Mononuclear cell (primary cell): ENCODE results near the gene TRIO. TPM values are rescaled to one million over a fixed set of nuclear protein-coding genes. Genes with fewer than 3 reads are reported as not detected.

Experiments used
- H3K27me3 ChIP-seq: 2 replicates; pipeline ENCODE4 v1.6.0; 2011; ENCODE audit warnings: low read length, control low read depth; ENCODE audit not compliant: insufficient read depth
- H3K4me1 ChIP-seq: 2 replicates; pipeline ENCODE4 v1.5.1; 2011; ENCODE audit warnings: mild to moderate bottlenecking, low read length, control low read depth; ENCODE audit not compliant: insufficient read depth
- H3K4me3 ChIP-seq: 2 replicates; pipeline ENCODE4 v1.5.1; 2011; ENCODE audit warnings: mild to moderate bottlenecking, low read length, moderate library complexity
- H3K9me3 ChIP-seq: 2 replicates; pipeline ENCODE4 v1.5.1; 2011; ENCODE audit warnings: low read depth, mild to moderate bottlenecking, control low read depth, low read length
- total RNA-seq: library from RNA; depleted of rRNA; stranded (reverse); fragments of >200 nt; gene quantifications from one replicate; pipeline ENCODE4 v1.2.3, GENCODE V29; 2012

Gene TRIO
- total RNA-seq, 1 donor = 48.9 TPM

DNA sequence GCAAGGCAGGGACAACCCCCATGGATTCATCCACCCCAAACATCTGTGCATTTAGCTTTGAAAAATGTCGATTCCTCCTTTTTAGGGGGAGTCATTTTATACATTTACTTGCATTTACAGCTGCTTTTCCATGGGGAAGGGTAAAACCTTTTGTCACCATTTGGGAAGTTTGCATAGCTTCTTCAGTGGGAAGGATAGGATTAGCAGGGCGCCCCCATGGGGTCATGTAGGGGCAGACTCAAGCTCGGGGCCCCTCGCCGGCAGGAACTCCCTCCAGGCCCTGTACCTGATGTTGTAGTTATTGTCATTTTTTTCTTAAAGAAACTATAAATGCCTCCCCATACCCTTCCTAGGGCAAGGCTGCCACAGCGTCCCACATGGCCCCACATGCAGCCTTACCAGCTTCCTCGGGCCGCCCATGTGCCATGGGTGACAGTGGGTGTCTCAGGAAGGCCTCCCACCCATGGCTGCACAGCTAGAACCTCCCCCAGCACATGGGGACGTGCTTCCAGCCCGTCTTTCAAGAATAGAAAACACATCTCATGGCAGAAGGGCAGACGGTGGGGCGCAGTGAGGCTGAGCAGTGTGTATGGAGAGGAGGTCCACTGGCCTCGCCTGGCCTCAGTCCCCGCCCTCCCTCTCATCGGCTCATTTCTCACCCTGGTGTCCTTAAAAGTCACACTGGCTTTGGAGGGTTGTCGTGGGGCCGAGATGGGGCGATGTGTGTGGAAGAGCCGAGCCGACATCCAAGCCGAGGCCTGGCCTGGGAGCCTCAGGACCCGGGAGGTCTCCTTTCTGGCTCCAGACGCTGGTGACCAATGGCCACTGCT lies 362.4 kb downstream of the TRIO start:
- no peak overlapping the region for H3K4me3 ChIP-seq
- no peaks in the 10 kb centered on the region for H3K4me1 ChIP-seq
- H3K27me3 ChIP-seq = no peaks in the 10 kb centered on the region
- no peaks in the 10 kb centered on the region for H3K9me3 ChIP-seq

GRCh38 chr5:14506140-14506538 lies 363.0 kb downstream of the TRIO start:
- no peaks in the 10 kb centered on the region for H3K4me1 ChIP-seq
- no peaks in the 10 kb centered on the region for H3K27me3 ChIP-seq
- H3K4me3 ChIP-seq = no peak overlapping the region
- no peaks in the 10 kb centered on the region for H3K9me3 ChIP-seq

GRCh38 chr5:14506661-14507060 lies 363.5 kb downstream of the TRIO start:
- Histone ChIP-seq H3K27me3 (no peaks in the 10 kb centered on the region), H3K4me1 (no peaks in the 10 kb centered on the region), H3K9me3 (no peaks in the 10 kb centered on the region), H3K4me3 (no peak overlapping the region)

GRCh38 chr5:14507156-14507941 lies 364.2 kb downstream of the TRIO start:
- Histone ChIP-seq H3K27me3 (no peaks in the 10 kb centered on the region), H3K4me1 (no peaks in the 10 kb centered on the region), H3K9me3 (no peaks in the 10 kb centered on the region), H3K4me3 (no peak overlapping the region)

DNA sequence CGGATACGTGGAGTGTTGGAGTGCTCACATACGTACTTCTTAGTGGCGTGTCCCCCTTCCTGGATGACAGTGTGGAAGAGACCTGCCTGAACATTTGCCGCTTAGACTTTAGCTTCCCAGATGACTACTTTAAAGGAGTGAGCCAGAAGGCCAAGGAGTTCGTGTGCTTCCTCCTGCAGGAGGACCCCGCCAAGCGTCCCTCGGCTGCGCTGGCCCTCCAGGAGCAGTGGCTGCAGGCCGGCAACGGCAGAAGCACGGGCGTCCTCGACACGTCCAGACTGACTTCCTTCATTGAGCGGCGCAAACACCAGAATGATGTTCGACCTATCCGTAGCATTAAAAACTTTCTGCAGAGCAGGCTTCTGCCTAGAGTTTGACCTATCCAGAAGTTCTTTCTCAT lies 364.9 kb downstream of the TRIO start:
- Histone ChIP-seq H3K4me3 (no peak overlapping the region), H3K9me3 (no peaks in the 10 kb centered on the region), H3K27me3 (no peaks in the 10 kb centered on the region), H3K4me1 (no peaks in the 10 kb centered on the region)

DNA sequence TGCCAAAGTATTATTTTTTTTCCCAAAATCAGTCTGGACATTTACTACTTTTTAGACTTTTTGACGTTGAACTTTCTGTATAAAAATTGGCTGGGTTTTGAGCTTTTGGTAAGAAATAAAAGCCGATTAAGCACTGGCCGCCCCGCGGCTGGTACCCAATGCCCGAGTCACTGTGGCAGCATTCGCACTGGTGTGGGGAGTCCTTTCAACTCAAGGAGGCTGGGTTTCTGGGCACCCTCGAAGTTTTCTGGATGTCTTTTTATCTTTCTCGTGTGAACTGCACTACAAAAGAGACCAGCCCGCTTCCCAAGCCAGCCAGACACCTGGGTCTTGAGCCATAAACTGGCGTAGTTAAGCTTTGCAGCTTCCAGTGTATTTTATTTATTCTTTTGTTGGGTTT lies 366.4 kb downstream of the TRIO start:
- Histone ChIP-seq H3K9me3 (no peaks in the 10 kb centered on the region), H3K27me3 (no peaks in the 10 kb centered on the region), H3K4me1 (no peaks in the 10 kb centered on the region), H3K4me3 (no peak overlapping the region)

DNA sequence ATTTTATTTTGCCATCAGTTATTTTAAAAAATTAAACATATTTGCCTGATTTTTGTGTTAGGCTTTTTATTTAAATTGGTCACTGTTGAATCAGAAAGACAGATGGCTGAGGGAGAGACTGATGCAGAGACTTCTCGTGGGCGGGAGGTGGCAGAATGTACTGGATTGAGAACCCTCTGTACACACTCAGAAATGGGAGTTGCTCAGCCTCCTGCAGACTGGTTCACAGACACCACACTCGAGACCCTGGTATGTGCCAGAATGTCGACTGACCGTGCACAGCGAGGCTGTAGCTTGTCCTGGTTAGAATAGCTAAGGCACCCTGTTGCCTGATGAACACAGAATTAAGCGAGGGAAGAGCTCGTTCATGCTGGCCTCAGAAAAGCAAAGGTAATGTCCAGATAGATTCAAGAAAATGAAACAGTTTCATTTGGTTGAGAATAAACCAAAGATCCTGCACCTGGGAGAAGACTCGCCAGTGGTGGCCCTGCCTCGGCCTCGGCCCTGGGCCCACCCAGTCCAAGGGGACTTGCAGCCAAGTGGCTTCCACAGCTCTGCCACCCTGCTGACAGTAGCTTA lies 367.1 kb downstream of the TRIO start:
- no peaks in the 10 kb centered on the region for H3K9me3 ChIP-seq
- H3K27me3 ChIP-seq = no peaks in the 10 kb centered on the region
- H3K4me3 ChIP-seq = no peak overlapping the region
- H3K4me1 ChIP-seq = no peaks in the 10 kb centered on the region

- Histone ChIP-seq H3K4me3 (no peak overlapping the region), H3K9me3 (no peaks in the 10 kb centered on the region), H3K4me1 (no peaks in the 10 kb centered on the region), H3K27me3 (no peaks in the 10 kb centered on the region)
Measured at GRCh38 chr5:14510880-14511279, 367.7 kb downstream of the TRIO start.

DNA sequence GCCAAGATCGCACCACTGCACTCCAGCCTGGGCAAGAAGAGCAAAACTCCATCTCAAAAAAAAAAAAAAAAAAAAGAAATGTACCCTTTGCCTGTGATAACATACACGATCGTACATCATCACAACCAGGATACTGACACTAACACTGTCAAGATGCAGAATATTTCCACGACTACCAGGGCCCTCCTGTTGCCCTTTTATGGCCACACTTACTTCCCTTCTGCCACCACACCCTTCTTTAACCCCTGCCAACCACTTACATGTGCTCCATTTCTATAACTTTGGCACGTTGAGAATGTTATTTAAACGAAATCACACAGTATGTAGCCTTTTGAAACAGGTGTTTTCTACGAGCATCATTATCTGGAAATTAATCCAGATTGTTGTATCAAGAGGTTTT lies 369.4 kb downstream of the TRIO start:
- Histone ChIP-seq H3K4me3 (no peak overlapping the region), H3K9me3 (no peaks in the 10 kb centered on the region), H3K27me3 (no peaks in the 10 kb centered on the region), H3K4me1 (no peaks in the 10 kb centered on the region)

DNA sequence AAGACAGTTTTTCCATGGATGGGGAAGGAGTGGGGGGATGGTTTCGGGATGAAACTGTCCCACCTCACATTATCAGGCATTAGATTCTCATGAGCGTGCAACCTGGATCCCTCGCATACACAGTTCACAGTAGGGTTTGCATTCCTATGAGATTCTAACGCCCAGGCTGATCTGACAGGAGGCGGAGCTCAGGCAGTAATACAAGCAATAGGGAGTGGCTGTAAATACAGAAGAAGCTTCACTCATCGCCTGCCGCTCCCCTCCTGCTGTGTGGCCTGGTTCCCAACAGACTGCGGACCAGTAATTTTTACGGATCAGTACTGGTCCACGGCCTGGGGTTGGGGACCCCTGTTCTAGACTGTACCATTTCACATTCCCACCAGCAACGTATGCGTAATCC lies 370.1 kb downstream of the TRIO start:
- no peak overlapping the region for H3K4me3 ChIP-seq
- no peaks in the 10 kb centered on the region for H3K4me1 ChIP-seq
- H3K9me3 ChIP-seq = no peaks in the 10 kb centered on the region
- H3K27me3 ChIP-seq = no peaks in the 10 kb centered on the region

GRCh38 chr5:14516901-14517300 lies 373.8 kb downstream of the TRIO start:
- Histone ChIP-seq H3K9me3 (no peaks in the 10 kb centered on the region), H3K4me1 (peaks cover 10% of the 10 kb centered on the region), H3K4me3 (no peak overlapping the region), H3K27me3 (no peaks in the 10 kb centered on the region)

- Histone ChIP-seq H3K27me3 (no peaks in the 10 kb centered on the region), H3K9me3 (no peaks in the 10 kb centered on the region), H3K4me1 (peaks cover 10% of the 10 kb centered on the region), H3K4me3 (no peak overlapping the region)
Measured at GRCh38 chr5:14518638-14519037, 375.5 kb downstream of the TRIO start.

- H3K4me3 ChIP-seq = no peak overlapping the region
- H3K27me3 ChIP-seq = no peaks in the 10 kb centered on the region
Measured at GRCh38 chr5:14521748-14522147, 378.6 kb downstream of the TRIO start.

DNA sequence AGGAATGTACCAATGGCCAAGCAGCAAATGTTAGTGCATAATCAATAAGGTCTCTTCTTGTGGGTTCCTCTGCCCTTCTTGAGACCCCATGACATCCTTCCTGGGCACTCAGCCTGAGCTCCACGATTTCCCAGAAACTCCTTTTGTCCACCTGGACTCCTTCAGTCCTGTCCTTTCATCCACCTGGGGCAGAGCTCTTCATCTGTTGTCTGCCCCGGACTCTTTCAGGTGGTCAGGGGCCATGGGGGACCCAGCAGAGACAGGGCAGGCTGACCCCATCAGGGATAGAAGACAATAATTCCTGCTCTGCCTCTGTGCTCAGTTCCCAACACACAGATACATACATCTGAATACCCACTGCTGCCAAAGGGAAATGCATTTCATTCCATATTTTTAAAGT lies 379.6 kb downstream of the TRIO start:
- H3K4me1 ChIP-seq = peaks cover 10% of the 10 kb centered on the region
- H3K9me3 ChIP-seq = no peaks in the 10 kb centered on the region
- H3K27me3 ChIP-seq = no peaks in the 10 kb centered on the region
- no peak overlapping the region for H3K4me3 ChIP-seq

More at GRCh38 chr5:14521748-14522147, 378.6 kb downstream of the TRIO start:
- H3K9me3 ChIP-seq = no peaks in the 10 kb centered on the region
- peaks cover 10% of the 10 kb centered on the region for H3K4me1 ChIP-seq

- H3K4me1 ChIP-seq = peaks cover 10% of the 10 kb centered on the region
- H3K27me3 ChIP-seq = no peaks in the 10 kb centered on the region
- H3K9me3 ChIP-seq = no peaks in the 10 kb centered on the region
- H3K4me3 ChIP-seq = no peak overlapping the region
Measured at GRCh38 chr5:14523243-14524034, 380.3 kb downstream of the TRIO start.
